C4-2B (cell line): ENCODE data around the gene OR2T29.
"Not testable (repeated sequence)": the region's sequence is repeated elsewhere in the genome, so short reads cannot be mapped to it uniquely, and the experiment has no call there.

ENCODE experiments used
- CTCF ChIP-seq: fragments of 450-650 bp; conservative IDR thresholded peaks from 2 replicates; pipeline ENCODE4 v1.5.1; 2017; ENCODE audit warnings: mild to moderate bottlenecking
- ZFX ChIP-seq: fragments of 450-650 bp; IDR thresholded peaks from 2 replicates; pipeline ENCODE4 v1.6.1; 2017

- not testable (repeated sequence) for TF ChIP-seq CTCF, ZFX
These were observed 12.1 kb upstream of the OR2T29 start, which contains the start of gene OR2T34 for GRCh38 chr1:248574657-248575056.
